K562 (cell line): ENCODE results near the gene RALY. TPM values are rescaled to one million over a fixed set of nuclear protein-coding genes. Genes with fewer than 3 reads are reported as not detected.

Experiments used
- CREBBP ChIP-seq: IDR thresholded peaks from one replicate; pipeline ENCODE4 v1.6.1; 2012; ENCODE audit warnings: low read depth, mild to moderate bottlenecking, control low read depth, inconsistent platforms, low read length
- ETV1 ChIP-seq: fragments of 450-650 bp; conservative IDR thresholded peaks from 2 replicates; pipeline ENCODE4 v1.6.1; 2016; ENCODE audit warnings: missing genetic modification characterization, control low read depth, low read depth, missing compliant biosample characterization
- GTF2F1 ChIP-seq: IDR thresholded peaks from 2 replicates; pipeline ENCODE4 v1.6.1; 2011; ENCODE audit warnings: low read depth, low read length, improper control_type of control experiment
- JUNB ChIP-seq: fragments of 450-650 bp; formaldehyde crosslinking; conservative IDR thresholded peaks from 2 replicates; pipeline ENCODE4 v1.4.0; 2020; ENCODE audit warnings: mild to moderate bottlenecking
- PRMT5 ChIP-seq: sonication (generic); formaldehyde crosslinking; IDR thresholded peaks from 2 replicates; pipeline ENCODE4 v1.5.0; 2020; ENCODE audit warnings: missing genetic modification reagents
- RBFOX2 ChIP-seq: fragments of 200-400 bp; formaldehyde crosslinking; IDR thresholded peaks from 2 replicates; pipeline ENCODE4 v1.6.1; 2017; ENCODE audit warnings: low read depth, mild to moderate bottlenecking, low read length, moderate library complexity
- ZNF134 ChIP-seq: fragments of 250-450 bp; sonication (Bioruptor Pico); conservative IDR thresholded peaks from 2 replicates; pipeline ENCODE4 v1.4.0; 2020
- ZNF274 ChIP-seq: IDR thresholded peaks from 2 replicates; pipeline ENCODE4 v1.6.1; 2011; ENCODE audit warnings: low read depth, mild to moderate bottlenecking, low read length, moderate library complexity, borderline replicate concordance
- polyA plus RNA-seq, 8 experiments: library from polyadenylated mRNA; depleted of rRNA in 4 of 8; stranded (reverse) in 5 of 8; unstranded in 3 of 8; fragments of >200 nt; fragmentation: Nextera tagmentation in 2 of 8; fragmentation: Illumina TruSeq in 1 of 8; extraction: Ambion mirVana in 2 of 8; extraction: Trizol in 1 of 8; gene quantifications; 2 replicates each; pipeline versions ENCODE4 v1.2.1 to v1.2.3, GENCODE V29; 2011 to 2014; ENCODE audit warnings: inconsistent platforms in 1 of 8, missing spikeins in 1 of 8
- total RNA-seq, 7 experiments: library from RNA; depleted of rRNA in 6 of 7; stranded (reverse); fragments of >200 nt in 6 of 7; fragmentation: Illumina TruSeq in 2 of 7; extraction: Trizol in 2 of 7; gene quantifications; 2 replicates each; pipeline versions ENCODE4 v1.2.1 to v1.2.3, GENCODE V29; 2011 to 2021; ENCODE audit warnings: low replicate concordance in 1 of 7
- TF ChIP-seq, protein P1 (sequence below): fragments of 450-650 bp; IDR thresholded peaks from 2 replicates; pipeline ENCODE4 v1.6.1; 2017; ENCODE audit warnings: mild to moderate bottlenecking, moderate library complexity
- TF ChIP-seq, protein P2 (sequence below): fragments of 250-450 bp; sonication (Bioruptor Pico); IDR thresholded peaks from 2 replicates; pipeline ENCODE4 v1.6.1; 2021; ENCODE audit warnings: mild to moderate bottlenecking
- TF ChIP-seq, protein P3 (sequence below), 2 experiments: fragments of 450-650 bp in 1 of 2; sonication (generic) in 1 of 2; formaldehyde crosslinking; conservative IDR thresholded peaks; 2 replicates each; pipeline versions ENCODE4 v1.4.0 to v1.8.1; 2020 to 2022; ENCODE audit warnings: mild to moderate bottlenecking in 1 of 2, missing genetic modification reagents in 1 of 2
- TF ChIP-seq, protein P4 (sequence below): fragments of 250-450 bp; sonication (Bioruptor Pico); IDR thresholded peaks from 2 replicates; pipeline ENCODE4 v1.4.0; 2020; ENCODE audit warnings: mild to moderate bottlenecking
- TF ChIP-seq, protein P5 (sequence below): sonication (generic); formaldehyde crosslinking; IDR thresholded peaks from 2 replicates; pipeline ENCODE4 v1.8.0; 2022; ENCODE audit warnings: mild to moderate bottlenecking, missing genetic modification reagents
- TF ChIP-seq, protein P6 (sequence below): sonication (generic); formaldehyde crosslinking; IDR thresholded peaks from 2 replicates; pipeline ENCODE4 v1.8.0; 2022; ENCODE audit warnings: mild to moderate bottlenecking, missing genetic modification reagents, borderline replicate concordance

The RALY gene
- total and polyA plus RNA-seq, 9 of the 15 experiments (the other 6 are each of a cell fraction or from before 2014, with no cell fraction given), result 0.80 to 207 (median 128) TPM

DNA sequence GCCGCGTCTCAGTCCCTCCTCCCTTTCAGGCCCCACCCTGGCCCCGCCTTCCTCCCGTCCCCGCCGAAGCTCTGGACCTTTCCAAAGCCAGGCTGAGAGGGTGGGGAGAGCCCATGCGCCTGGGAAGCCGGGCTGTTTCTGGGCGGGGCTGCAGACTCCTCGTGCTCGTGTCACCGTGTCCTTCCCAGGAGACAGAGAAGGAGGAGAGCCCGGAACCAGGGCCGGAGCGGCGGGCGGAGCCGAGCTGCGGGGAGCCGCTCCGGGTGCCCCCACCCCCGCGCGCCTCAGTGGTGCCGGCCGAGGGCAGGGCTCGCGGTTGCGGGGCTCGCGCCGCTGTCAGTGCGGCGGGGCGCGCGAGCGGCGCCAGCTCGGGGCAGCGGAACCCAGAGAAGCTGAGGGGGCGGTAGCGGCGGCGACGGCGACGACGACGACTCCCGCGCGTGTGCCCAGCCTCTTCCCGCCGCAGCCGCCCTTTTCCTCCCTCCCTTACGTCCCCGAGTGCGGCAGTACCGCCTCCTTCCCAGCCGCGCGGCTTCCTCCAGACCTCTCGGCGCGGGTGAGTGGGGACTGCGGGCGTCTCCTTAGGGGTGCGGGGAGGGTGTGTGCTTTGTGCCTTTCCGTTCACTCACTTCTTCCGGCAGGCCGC is at the start of gene RALY (continued):
- TF ChIP-seq, protein P1, sequence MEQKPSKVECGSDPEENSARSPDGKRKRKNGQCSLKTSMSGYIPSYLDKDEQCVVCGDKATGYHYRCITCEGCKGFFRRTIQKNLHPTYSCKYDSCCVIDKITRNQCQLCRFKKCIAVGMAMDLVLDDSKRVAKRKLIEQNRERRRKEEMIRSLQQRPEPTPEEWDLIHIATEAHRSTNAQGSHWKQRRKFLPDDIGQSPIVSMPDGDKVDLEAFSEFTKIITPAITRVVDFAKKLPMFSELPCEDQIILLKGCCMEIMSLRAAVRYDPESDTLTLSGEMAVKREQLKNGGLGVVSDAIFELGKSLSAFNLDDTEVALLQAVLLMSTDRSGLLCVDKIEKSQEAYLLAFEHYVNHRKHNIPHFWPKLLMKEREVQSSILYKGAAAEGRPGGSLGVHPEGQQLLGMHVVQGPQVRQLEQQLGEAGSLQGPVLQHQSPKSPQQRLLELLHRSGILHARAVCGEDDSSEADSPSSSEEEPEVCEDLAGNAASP, result no peak
- TF ChIP-seq, protein P2, sequence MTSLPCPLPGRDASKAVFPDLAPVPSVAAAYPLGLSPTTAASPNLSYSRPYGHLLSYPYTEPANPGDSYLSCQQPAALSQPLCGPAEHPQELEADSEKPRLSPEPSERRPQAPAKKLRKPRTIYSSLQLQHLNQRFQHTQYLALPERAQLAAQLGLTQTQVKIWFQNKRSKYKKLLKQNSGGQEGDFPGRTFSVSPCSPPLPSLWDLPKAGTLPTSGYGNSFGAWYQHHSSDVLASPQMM (CRISPR knock-in tag), result no peak
- no peak for TF ChIP-seq PRMT5 (CRISPR knock-in tag)
- no peak for TF ChIP-seq CREBBP
- TF ChIP-seq ZNF134 (CRISPR knock-in tag), result no peak
- TF ChIP-seq, protein P3, sequence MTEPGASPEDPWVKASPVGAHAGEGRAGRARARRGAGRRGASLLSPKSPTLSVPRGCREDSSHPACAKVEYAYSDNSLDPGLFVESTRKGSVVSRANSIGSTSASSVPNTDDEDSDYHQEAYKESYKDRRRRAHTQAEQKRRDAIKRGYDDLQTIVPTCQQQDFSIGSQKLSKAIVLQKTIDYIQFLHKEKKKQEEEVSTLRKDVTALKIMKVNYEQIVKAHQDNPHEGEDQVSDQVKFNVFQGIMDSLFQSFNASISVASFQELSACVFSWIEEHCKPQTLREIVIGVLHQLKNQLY (CRISPR knock-in tag; conservative IDR thresholded peaks at IDR 0.05), result no peak
- 0 out of 2 replicates have a peak, but pooled peaks have one; percentile 28 for TF ChIP-seq GTF2F1
- TF ChIP-seq, protein P4, sequence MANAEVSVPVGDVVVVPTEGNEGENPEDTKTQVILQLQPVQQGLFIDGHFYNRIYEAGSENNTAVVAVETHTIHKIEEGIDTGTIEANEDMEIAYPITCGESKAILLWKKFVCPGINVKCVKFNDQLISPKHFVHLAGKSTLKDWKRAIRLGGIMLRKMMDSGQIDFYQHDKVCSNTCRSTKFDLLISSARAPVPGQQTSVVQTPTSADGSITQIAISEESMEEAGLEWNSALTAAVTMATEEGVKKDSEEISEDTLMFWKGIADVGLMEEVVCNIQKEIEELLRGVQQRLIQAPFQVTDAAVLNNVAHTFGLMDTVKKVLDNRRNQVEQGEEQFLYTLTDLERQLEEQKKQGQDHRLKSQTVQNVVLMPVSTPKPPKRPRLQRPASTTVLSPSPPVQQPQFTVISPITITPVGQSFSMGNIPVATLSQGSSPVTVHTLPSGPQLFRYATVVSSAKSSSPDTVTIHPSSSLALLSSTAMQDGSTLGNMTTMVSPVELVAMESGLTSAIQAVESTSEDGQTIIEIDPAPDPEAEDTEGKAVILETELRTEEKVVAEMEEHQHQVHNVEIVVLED (CRISPR knock-in tag), result peak; percentile 66
- TF ChIP-seq ZNF274, result no peak
- TF ChIP-seq, protein P5, sequence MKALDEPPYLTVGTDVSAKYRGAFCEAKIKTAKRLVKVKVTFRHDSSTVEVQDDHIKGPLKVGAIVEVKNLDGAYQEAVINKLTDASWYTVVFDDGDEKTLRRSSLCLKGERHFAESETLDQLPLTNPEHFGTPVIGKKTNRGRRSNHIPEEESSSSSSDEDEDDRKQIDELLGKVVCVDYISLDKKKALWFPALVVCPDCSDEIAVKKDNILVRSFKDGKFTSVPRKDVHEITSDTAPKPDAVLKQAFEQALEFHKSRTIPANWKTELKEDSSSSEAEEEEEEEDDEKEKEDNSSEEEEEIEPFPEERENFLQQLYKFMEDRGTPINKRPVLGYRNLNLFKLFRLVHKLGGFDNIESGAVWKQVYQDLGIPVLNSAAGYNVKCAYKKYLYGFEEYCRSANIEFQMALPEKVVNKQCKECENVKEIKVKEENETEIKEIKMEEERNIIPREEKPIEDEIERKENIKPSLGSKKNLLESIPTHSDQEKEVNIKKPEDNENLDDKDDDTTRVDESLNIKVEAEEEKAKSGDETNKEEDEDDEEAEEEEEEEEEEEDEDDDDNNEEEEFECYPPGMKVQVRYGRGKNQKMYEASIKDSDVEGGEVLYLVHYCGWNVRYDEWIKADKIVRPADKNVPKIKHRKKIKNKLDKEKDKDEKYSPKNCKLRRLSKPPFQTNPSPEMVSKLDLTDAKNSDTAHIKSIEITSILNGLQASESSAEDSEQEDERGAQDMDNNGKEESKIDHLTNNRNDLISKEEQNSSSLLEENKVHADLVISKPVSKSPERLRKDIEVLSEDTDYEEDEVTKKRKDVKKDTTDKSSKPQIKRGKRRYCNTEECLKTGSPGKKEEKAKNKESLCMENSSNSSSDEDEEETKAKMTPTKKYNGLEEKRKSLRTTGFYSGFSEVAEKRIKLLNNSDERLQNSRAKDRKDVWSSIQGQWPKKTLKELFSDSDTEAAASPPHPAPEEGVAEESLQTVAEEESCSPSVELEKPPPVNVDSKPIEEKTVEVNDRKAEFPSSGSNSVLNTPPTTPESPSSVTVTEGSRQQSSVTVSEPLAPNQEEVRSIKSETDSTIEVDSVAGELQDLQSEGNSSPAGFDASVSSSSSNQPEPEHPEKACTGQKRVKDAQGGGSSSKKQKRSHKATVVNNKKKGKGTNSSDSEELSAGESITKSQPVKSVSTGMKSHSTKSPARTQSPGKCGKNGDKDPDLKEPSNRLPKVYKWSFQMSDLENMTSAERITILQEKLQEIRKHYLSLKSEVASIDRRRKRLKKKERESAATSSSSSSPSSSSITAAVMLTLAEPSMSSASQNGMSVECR (CRISPR knock-in tag), result peak; percentile 72; the same call in 1 of the 2 replicates
- TF ChIP-seq JUNB, result no peak
- TF ChIP-seq, protein P6, sequence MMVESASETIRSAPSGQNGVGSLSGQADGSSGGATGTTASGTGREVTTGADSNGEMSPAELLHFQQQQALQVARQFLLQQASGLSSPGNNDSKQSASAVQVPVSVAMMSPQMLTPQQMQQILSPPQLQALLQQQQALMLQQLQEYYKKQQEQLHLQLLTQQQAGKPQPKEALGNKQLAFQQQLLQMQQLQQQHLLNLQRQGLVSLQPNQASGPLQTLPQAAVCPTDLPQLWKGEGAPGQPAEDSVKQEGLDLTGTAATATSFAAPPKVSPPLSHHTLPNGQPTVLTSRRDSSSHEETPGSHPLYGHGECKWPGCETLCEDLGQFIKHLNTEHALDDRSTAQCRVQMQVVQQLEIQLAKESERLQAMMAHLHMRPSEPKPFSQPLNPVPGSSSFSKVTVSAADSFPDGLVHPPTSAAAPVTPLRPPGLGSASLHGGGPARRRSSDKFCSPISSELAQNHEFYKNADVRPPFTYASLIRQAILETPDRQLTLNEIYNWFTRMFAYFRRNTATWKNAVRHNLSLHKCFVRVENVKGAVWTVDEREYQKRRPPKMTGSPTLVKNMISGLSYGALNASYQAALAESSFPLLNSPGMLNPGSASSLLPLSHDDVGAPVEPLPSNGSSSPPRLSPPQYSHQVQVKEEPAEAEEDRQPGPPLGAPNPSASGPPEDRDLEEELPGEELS (CRISPR knock-in tag), result no peak
- TF ChIP-seq ETV1 (tag), result no peak
- TF ChIP-seq RBFOX2, result peak; percentile 90
